ENCODE results near the gene HMOX2.

Gene HMOX2

GRCh38 chr16:4433914-4434787 is 42.0 kb upstream of the HMOX2 start:
- no peak overlapping the region for H3K4me3 ChIP-seq (ENCODE audit: low read depth in 1 of 2, low read length in 1 of 2)
- H3K36me3 ChIP-seq, result peaks cover 6% of the 10 kb centered on the region
- no peaks in the 10 kb centered on the region for H3K27me3 ChIP-seq
- no peaks in the 10 kb centered on the region for H3K9me3 ChIP-seq
- no peak overlapping the region for H3K27ac ChIP-seq
- TF ChIP-seq, protein P1, sequence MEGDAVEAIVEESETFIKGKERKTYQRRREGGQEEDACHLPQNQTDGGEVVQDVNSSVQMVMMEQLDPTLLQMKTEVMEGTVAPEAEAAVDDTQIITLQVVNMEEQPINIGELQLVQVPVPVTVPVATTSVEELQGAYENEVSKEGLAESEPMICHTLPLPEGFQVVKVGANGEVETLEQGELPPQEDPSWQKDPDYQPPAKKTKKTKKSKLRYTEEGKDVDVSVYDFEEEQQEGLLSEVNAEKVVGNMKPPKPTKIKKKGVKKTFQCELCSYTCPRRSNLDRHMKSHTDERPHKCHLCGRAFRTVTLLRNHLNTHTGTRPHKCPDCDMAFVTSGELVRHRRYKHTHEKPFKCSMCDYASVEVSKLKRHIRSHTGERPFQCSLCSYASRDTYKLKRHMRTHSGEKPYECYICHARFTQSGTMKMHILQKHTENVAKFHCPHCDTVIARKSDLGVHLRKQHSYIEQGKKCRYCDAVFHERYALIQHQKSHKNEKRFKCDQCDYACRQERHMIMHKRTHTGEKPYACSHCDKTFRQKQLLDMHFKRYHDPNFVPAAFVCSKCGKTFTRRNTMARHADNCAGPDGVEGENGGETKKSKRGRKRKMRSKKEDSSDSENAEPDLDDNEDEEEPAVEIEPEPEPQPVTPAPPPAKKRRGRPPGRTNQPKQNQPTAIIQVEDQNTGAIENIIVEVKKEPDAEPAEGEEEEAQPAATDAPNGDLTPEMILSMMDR (IDR thresholded peaks at IDR 0.05), result no peak
- H3K4me1 ChIP-seq (ENCODE audit: control insufficient read depth in 1 of 2, insufficient read depth in 1 of 2, low read depth in 1 of 2, low read length in 1 of 2), result no peaks in the 10 kb centered on the region

DNA sequence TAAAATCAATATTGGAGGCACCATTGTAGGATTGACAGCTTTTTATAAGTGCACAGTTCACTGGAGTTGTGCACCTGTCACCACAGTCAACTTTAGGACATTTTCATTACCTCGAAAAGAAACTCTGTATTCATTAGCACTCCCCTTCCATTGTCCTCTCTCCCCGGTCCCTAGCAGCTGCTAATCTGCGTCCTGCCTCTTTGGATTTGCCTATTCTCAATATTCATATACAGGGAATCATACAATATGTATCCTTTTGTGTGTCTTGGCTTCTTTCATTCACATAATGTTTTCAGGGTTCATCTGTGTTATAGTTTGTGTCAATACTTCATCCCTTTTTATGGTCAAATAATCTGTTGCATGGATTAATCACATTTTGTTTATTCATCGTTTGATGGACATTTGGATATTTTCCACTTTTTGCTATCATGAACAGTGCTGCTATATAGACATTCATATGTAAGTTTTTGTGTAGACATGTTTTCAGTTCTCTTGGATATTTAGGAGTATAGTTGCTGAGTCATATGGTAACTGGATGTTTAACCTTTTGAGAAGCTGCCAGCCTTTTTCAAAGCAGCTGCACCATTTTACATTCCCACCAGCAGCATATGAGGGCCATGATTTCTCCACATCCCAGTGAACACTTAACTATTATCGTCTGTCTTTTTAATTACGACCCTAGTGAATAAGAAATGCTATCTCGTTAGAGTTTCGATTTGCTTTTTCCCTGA is 40.7 kb upstream of the HMOX2 start:
- TF ChIP-seq, protein P1 (IDR thresholded peaks at IDR 0.05), result no peak
- peaks cover 12% of the 10 kb centered on the region for H3K36me3 ChIP-seq

DNA sequence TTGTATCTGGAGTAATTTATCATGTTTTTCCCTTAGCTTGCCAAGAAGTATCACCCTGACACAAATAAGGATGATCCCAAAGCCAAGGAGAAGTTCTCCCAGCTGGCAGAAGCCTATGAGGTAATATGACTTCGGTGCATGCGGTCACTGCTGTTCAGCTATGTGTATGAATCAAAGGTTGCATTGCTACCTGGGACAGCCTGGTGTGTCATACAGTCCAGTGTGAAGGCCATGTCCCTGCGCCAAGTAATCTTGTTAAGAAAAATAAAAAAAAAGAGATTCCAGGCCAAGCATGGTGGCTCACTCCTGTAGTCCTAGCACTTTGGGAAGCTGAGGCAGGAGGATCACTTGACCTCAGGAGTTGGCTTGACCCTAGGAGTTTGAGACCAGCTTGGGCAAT is 38.8 kb upstream of the HMOX2 start:
- H3K9me3 ChIP-seq, result no peaks in the 10 kb centered on the region
- H3K4me3 ChIP-seq (ENCODE audit: low read depth in 1 of 2, low read length in 1 of 2), result no peak overlapping the region
- no peaks in the 10 kb centered on the region for H3K27me3 ChIP-seq
- H3K27ac ChIP-seq, result no peak overlapping the region
- H3K36me3 ChIP-seq, result peaks cover 30% of the 10 kb centered on the region
- no peaks in the 10 kb centered on the region for H3K4me1 ChIP-seq (ENCODE audit: control insufficient read depth in 1 of 2, insufficient read depth in 1 of 2, low read depth in 1 of 2, low read length in 1 of 2)
- TF ChIP-seq, protein P1 (IDR thresholded peaks at IDR 0.05), result no peak

More for the DNA sequence above, 40.7 kb upstream of the HMOX2 start:
- Histone ChIP-seq H3K9me3 (no peaks in the 10 kb centered on the region), H3K27me3 (no peaks in the 10 kb centered on the region), H3K27ac (no peak overlapping the region), H3K4me1 (ENCODE audit: control insufficient read depth in 1 of 2, insufficient read depth in 1 of 2, low read depth in 1 of 2, low read length in 1 of 2) (no peaks in the 10 kb centered on the region), H3K4me3 (ENCODE audit: low read depth in 1 of 2, low read length in 1 of 2) (no peak overlapping the region)

GRCh38 chr16:4442371-4442770 is 33.8 kb upstream of the HMOX2 start:
- H3K9me3 ChIP-seq, result no peaks in the 10 kb centered on the region
- H3K36me3 ChIP-seq, result peaks cover 58% of the 10 kb centered on the region
- TF ChIP-seq, protein P1 (IDR thresholded peaks at IDR 0.05), result no peak
- H3K27ac ChIP-seq, result no peak overlapping the region
- H3K4me3 ChIP-seq (ENCODE audit: low read depth in 1 of 2, low read length in 1 of 2), result no peak overlapping the region
- no peaks in the 10 kb centered on the region for H3K27me3 ChIP-seq
- H3K4me1 ChIP-seq (ENCODE audit: control insufficient read depth in 1 of 2, insufficient read depth in 1 of 2, low read depth in 1 of 2, low read length in 1 of 2), result no peaks in the 10 kb centered on the region

DNA sequence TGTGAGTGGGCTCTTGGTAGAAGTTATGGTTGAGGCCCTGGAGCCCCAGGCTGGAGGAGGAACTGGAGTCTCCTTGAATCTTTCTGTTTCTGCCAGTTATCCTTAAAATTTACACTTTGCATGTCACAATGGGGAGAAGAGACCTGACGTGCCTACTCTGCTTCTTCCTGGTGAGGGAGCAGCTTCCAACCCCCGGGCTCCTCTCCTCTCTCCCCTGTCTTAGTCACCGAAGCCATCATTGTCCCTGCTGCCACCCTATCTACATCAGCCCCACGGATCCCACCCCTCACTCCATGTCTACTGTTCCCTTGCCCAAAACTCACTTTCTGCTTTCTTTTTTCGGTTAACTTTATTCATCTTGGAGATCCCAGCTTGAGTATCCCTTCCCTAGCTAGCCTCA is 32.9 kb upstream of the HMOX2 start:
- Histone ChIP-seq H3K4me3 (ENCODE audit: low read depth in 1 of 2, low read length in 1 of 2) (no peak overlapping the region), H3K27ac (no peak overlapping the region), H3K36me3 (peaks cover 58% of the 10 kb centered on the region), H3K27me3 (no peaks in the 10 kb centered on the region), H3K4me1 (ENCODE audit: control insufficient read depth in 1 of 2, insufficient read depth in 1 of 2, low read depth in 1 of 2, low read length in 1 of 2) (no peaks in the 10 kb centered on the region), H3K9me3 (no peaks in the 10 kb centered on the region)
- TF ChIP-seq, protein P1 (IDR thresholded peaks at IDR 0.05), result no peak

Measured in neutrophil (primary cell).